Caco-2 (cell line): ENCODE results near the gene BCAT1. TPM values are rescaled to one million over a fixed set of nuclear protein-coding genes. Genes with fewer than 3 reads are reported as not detected.

Source experiments
- BruUV-seq: library from RNA; stranded (reverse); fragments of 400-500 nt; replicated peaks from 2 replicates; lab custom pipeline; 2021; lab: Mats Ljungman, UMichigan
- CTCF ChIA-PET: fragments of 300-600 bp; sonication (Branson Sonifier 250); formaldehyde crosslinking; loops from one replicate; lab custom pipeline; 2022; ENCODE audit warnings: antibody characterized with exemption; lab: Charles Lee
- POLR2A ChIA-PET: fragments of 300-600 bp; sonication (Branson Sonifier 250); formaldehyde crosslinking; loops from one replicate; lab custom pipeline; 2022; ENCODE audit warnings: antibody characterized with exemption; lab: Charles Lee
- DNase-seq, 2 experiments: peaks; one replicate each; pipeline versions ENCODE4 v3.0.0 to v3.0.0-alpha.2; 2020 to 2022
- H3K27me3 ChIP-seq: replicated peaks from 2 replicates; pipeline ENCODE4 v1.6.0; 2011; ENCODE audit warnings: low read length; ENCODE audit not compliant: control insufficient read depth, insufficient read depth
- H3K36me3 ChIP-seq: 2 replicates; pipeline ENCODE4 v1.5.1; 2011; ENCODE audit warnings: low read length; ENCODE audit not compliant: control insufficient read depth, insufficient read depth
- H3K4me1 ChIP-seq: fragments of 250-450 bp; sonication (Bioruptor Pico); 2 replicates; pipeline ENCODE4 v1.5.1; 2020; ENCODE audit warnings: mild to moderate bottlenecking
- H3K4me3 ChIP-seq: 2 replicates; pipeline ENCODE4 v1.5.1; 2011; ENCODE audit warnings: low read depth, mild to moderate bottlenecking, control low read depth, low read length
- H3K9me3 ChIP-seq: fragments of 250-450 bp; sonication (Bioruptor Pico); 2 replicates; pipeline ENCODE4 v1.5.1; 2020; ENCODE audit warnings: mild to moderate bottlenecking, moderate library complexity
- H3K27ac Mint-ChIP-seq: one replicate; pipeline ENCODE4 v1.8.0; 2022; ENCODE audit warnings: mixed read lengths; ENCODE audit not compliant: unreplicated experiment
- H3K27me3 Mint-ChIP-seq: one replicate; pipeline ENCODE4 v1.8.0; 2022; ENCODE audit warnings: mixed read lengths; ENCODE audit not compliant: insufficient read depth, unreplicated experiment
- H3K36me3 Mint-ChIP-seq: one replicate; pipeline ENCODE4 v1.8.0; 2022; ENCODE audit warnings: mild to moderate bottlenecking, mixed read lengths; ENCODE audit not compliant: insufficient read depth, unreplicated experiment
- H3K4me1 Mint-ChIP-seq: one replicate; pipeline ENCODE4 v1.8.0; 2022; ENCODE audit warnings: low read depth, mixed read lengths; ENCODE audit not compliant: unreplicated experiment
- H3K4me3 Mint-ChIP-seq: one replicate; pipeline ENCODE4 v1.8.0; 2022; ENCODE audit warnings: mild to moderate bottlenecking, moderate library complexity, mixed read lengths; ENCODE audit not compliant: unreplicated experiment
- H3K9me3 Mint-ChIP-seq: one replicate; pipeline ENCODE4 v1.8.0; 2022; ENCODE audit warnings: mixed read lengths; ENCODE audit not compliant: unreplicated experiment
- CTCF ChIP-seq, 2 experiments: fragments of 200-600 bp in 1 of 2; IDR thresholded peaks; 1 replicate in 1 of 2; 2 replicates in 1 of 2; pipeline versions ENCODE4 v1.5.1 to v1.8.0; 2011 to 2022; ENCODE audit warnings: antibody characterized with exemption in 1 of 2, control low read depth in 1 of 2, inconsistent platforms in 1 of 2, low read depth in 1 of 2, low read length in 1 of 2, mild to moderate bottlenecking in 1 of 2, moderate library complexity in 1 of 2; ENCODE audit not compliant: insufficient read depth in 1 of 2, severe bottlenecking in 1 of 2, unreplicated experiment in 1 of 2
- intact Hi-C: fragments of 100-400 bp; cut with micrococcal nuclease; formaldehyde crosslinking; loops from one replicate; pipeline ENCODE4 v1.10.0; 2022; ENCODE audit not compliant: unreplicated experiment
- total RNA-seq: library from RNA; stranded (reverse); gene quantifications from 2 replicates; pipeline ENCODE4 v1.2.3, GENCODE V29; 2022

BCAT1 gene
- total RNA-seq, 1 experiment from 2014 or later = 432 TPM

DNA sequence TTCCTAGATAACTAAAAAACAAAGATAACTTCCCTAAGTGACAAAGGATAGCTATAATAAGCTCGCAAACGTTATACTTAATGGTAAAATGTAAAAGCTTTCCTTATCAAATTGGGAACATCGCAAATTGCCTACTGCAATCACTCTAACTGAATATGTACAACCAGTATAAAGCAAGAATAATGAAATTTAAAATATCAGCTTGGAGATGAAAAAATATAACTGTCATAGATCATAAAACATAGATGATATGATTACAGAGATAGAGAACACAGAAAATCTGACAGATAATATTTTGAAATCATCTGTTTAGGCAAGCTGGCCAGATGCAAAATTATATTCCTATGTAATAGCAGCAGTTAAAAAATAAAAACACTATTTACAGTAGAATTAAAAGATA, 64.0 kb downstream of the BCAT1 start:
- no peaks in the 10 kb centered on the region for H3K27me3 Mint-ChIP-seq
- H3K9me3 ChIP-seq = no peaks in the 10 kb centered on the region
- H3K36me3 Mint-ChIP-seq = peaks cover 48% of the 10 kb centered on the region
- ChIA-PET CTCF (no interaction called here), POLR2A (no interaction called here)
- H3K36me3 ChIP-seq = no peaks in the 10 kb centered on the region; the same call in 1 of the 2 replicates
- H3K27me3 ChIP-seq = no peaks in the 10 kb centered on the region
- peaks cover 11% of the 10 kb centered on the region for H3K4me1 Mint-ChIP-seq
- H3K4me3 ChIP-seq = no peak overlapping the region
- no peak for TF ChIP-seq CTCF (IDR thresholded peaks at IDR 0.05; ENCODE audit: insufficient read depth in 1 of 2, low read depth in 1 of 2, low read length in 1 of 2, severe bottlenecking in 1 of 2, unreplicated experiment in 1 of 2)
- DNase-seq = no peak
- no peak overlapping the region for H3K4me3 Mint-ChIP-seq
- intact Hi-C loops = no loop called here
- no peak overlapping the region for H3K27ac Mint-ChIP-seq
- peaks cover 11% of the 10 kb centered on the region for H3K4me1 ChIP-seq
- no TSS peak for BruUV-seq
- H3K9me3 Mint-ChIP-seq = peaks cover 9% of the 10 kb centered on the region

DNA sequence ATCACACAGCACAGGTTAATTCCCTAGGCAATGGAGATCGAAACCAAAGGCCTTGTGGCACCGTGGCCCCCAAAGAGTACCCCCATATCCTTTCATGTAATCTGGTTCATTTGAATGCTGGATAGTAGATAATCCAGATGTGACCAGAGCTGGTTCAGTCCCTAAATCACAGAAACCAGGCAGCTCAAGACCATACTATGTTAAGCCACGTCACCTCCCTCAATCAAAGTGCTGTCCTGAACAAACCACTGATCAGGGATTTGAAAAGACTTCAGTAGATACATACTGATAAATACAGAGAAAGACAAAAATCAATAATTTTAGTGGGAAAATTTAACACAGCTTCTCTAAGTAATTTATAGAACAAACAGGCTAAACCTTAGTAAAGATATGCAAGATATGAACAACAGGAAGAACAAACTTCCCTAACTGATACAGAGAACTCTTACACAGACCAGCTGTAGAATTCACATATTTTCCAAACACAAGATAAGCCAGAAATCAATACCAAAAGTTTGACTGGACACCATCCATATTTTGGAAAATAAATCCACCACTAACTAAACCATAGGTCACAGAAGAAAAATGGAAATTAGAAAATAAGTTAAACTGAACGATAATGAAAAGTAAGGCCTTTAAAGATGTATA, 67.1 kb downstream of the BCAT1 start:
- H3K9me3 ChIP-seq = no peaks in the 10 kb centered on the region
- H3K4me3 ChIP-seq = no peak overlapping the region
- H3K27me3 ChIP-seq = no peaks in the 10 kb centered on the region
- POLR2A ChIA-PET = no interaction called here
- no peak for TF ChIP-seq CTCF (IDR thresholded peaks at IDR 0.05; ENCODE audit: insufficient read depth in 1 of 2, low read depth in 1 of 2, low read length in 1 of 2, severe bottlenecking in 1 of 2, unreplicated experiment in 1 of 2)
- no peaks in the 10 kb centered on the region for H3K27me3 Mint-ChIP-seq
- CTCF ChIA-PET = no interaction called here
- H3K27ac Mint-ChIP-seq = no peak overlapping the region
- H3K4me1 Mint-ChIP-seq = peaks cover 7% of the 10 kb centered on the region
- H3K36me3 ChIP-seq = no peaks in the 10 kb centered on the region
- no peak for DNase-seq
- intact Hi-C loops = no loop called here
- no peak overlapping the region for H3K4me3 Mint-ChIP-seq
- peaks cover 66% of the 10 kb centered on the region for H3K36me3 Mint-ChIP-seq
- 0 out of 2 replicates have a peak, but pooled peaks cover 5% of the 10 kb centered on the region for H3K4me1 ChIP-seq
- peaks cover 9% of the 10 kb centered on the region for H3K9me3 Mint-ChIP-seq
- no TSS peak for BruUV-seq

- CTCF ChIA-PET = no interaction called here
- peaks cover 9% of the 10 kb centered on the region for H3K9me3 Mint-ChIP-seq
These were observed 67.7 kb downstream of the BCAT1 start for GRCh38 chr12:24881227-24881626.

More at GRCh38 chr12:24881227-24881626, 67.7 kb downstream of the BCAT1 start:
- intact Hi-C loops = no loop called here
- POLR2A ChIA-PET = no interaction called here
- Histone ChIP-seq H3K4me3 (no peak overlapping the region), H3K36me3 (no peaks in the 10 kb centered on the region), H3K4me1 (0 out of 2 replicates have a peak, but pooled peaks cover 5% of the 10 kb centered on the region), H3K9me3 (no peaks in the 10 kb centered on the region), H3K27me3 (no peaks in the 10 kb centered on the region)
- Mint-ChIP-seq H3K4me1 (peaks cover 7% of the 10 kb centered on the region), H3K36me3 (peaks cover 69% of the 10 kb centered on the region), H3K27me3 (no peaks in the 10 kb centered on the region), H3K27ac (no peak overlapping the region), H3K4me3 (no peak overlapping the region)
- no TSS peak for BruUV-seq
- TF ChIP-seq CTCF (IDR thresholded peaks at IDR 0.05; ENCODE audit: insufficient read depth in 1 of 2, low read depth in 1 of 2, low read length in 1 of 2, severe bottlenecking in 1 of 2, unreplicated experiment in 1 of 2) = no peak
- no peak for DNase-seq
